GM23338 (cell line): ENCODE data around the gene IRF2BP1. TPM values are rescaled to one million over a fixed set of nuclear protein-coding genes. Genes with fewer than 3 reads are reported as not detected.

ENCODE experiments used
- ATAC-seq: fragments of 200-7000 bp; cut with Tn5 transposase; 3 replicates; pipeline ENCODE4 v1.9.1; 2020
- DNase-seq: peaks from one replicate; pipeline ENCODE4 v3.0.0-alpha.2; 2015; ENCODE audit warnings: low spot score
- H2AFZ ChIP-seq: fragments of 200-600 bp; sonication (generic); 2 replicates; pipeline ENCODE4 v1.8.0; 2016; ENCODE audit warnings: antibody characterized with exemption, mild to moderate bottlenecking, moderate library complexity
- H3F3A ChIP-seq: fragments of 200-600 bp; sonication (generic); replicated peaks from 2 replicates; pipeline ENCODE4 v1.8.0; 2017; ENCODE audit warnings: antibody characterized with exemption, mixed run types, low read depth
- H3K27ac ChIP-seq: fragments of 200-600 bp; sonication (generic); 2 replicates; pipeline ENCODE4 v1.6.1; 2016; ENCODE audit warnings: low read depth
- H3K27me3 ChIP-seq: fragments of 200-600 bp; sonication (generic); 2 replicates; pipeline ENCODE4 v1.8.0; 2016; ENCODE audit warnings: mild to moderate bottlenecking, mixed run types, moderate library complexity; ENCODE audit not compliant: insufficient read depth
- H3K36me3 ChIP-seq: fragments of 200-600 bp; sonication (generic); 2 replicates; pipeline ENCODE4 v1.8.0; 2016; ENCODE audit warnings: mild to moderate bottlenecking; ENCODE audit not compliant: insufficient read depth
- H3K4me1 ChIP-seq: fragments of 200-600 bp; sonication (generic); 2 replicates; pipeline ENCODE4 v1.8.0; 2016; ENCODE audit warnings: mild to moderate bottlenecking, moderate library complexity; ENCODE audit not compliant: insufficient read depth
- H3K4me2 ChIP-seq: fragments of 200-600 bp; sonication (generic); 2 replicates; pipeline ENCODE4 v1.7.1; 2017; ENCODE audit warnings: mixed run types
- H3K4me3 ChIP-seq: fragments of 200-600 bp; sonication (generic); 2 replicates; pipeline ENCODE4 v1.6.1; 2016; ENCODE audit warnings: mixed run types
- H3K79me2 ChIP-seq: fragments of 200-600 bp; sonication (generic); replicated peaks from 2 replicates; pipeline ENCODE4 v1.8.0; 2017; ENCODE audit warnings: mild to moderate bottlenecking; ENCODE audit not compliant: insufficient read depth
- H3K9me2 ChIP-seq: fragments of 200-600 bp; sonication (generic); 2 replicates; pipeline ENCODE4 v1.8.0; 2017; ENCODE audit not compliant: insufficient read depth
- H4K20me1 ChIP-seq: fragments of 200-600 bp; sonication (generic); replicated peaks from 2 replicates; pipeline ENCODE4 v1.8.0; 2017; ENCODE audit warnings: mild to moderate bottlenecking; ENCODE audit not compliant: insufficient read depth
- H3K27ac Mint-ChIP-seq: 2 replicates; pipeline ENCODE4 v1.8.0; 2020; ENCODE audit warnings: inconsistent platforms, mild to moderate bottlenecking, moderate library complexity, mixed read lengths
- H3K27me3 Mint-ChIP-seq: 3 replicates; pipeline ENCODE4 v1.8.0; 2022; ENCODE audit warnings: low read depth, mild to moderate bottlenecking, moderate library complexity, mixed read lengths, inconsistent platforms; ENCODE audit not compliant: insufficient read depth, poor library complexity
- H3K36me3 Mint-ChIP-seq: 3 replicates; pipeline ENCODE4 v1.8.0; 2021; ENCODE audit warnings: low read depth, mild to moderate bottlenecking, inconsistent platforms, moderate library complexity, mixed read lengths
- H3K4me1 Mint-ChIP-seq: 3 replicates; pipeline ENCODE4 v1.8.0; 2020; ENCODE audit warnings: mild to moderate bottlenecking, inconsistent platforms, mixed read lengths
- H3K4me3 Mint-ChIP-seq: 3 replicates; pipeline ENCODE4 v1.8.0; 2021; ENCODE audit warnings: moderate library complexity, mild to moderate bottlenecking, inconsistent platforms, mixed read lengths
- H3K9me3 Mint-ChIP-seq: 3 replicates; pipeline ENCODE4 v1.8.0; 2020; ENCODE audit warnings: moderate library complexity, mild to moderate bottlenecking, inconsistent platforms, mixed read lengths
- CREB1 ChIP-seq: fragments of 250-450 bp; sonication (Bioruptor Pico); IDR thresholded peaks from 2 replicates; pipeline ENCODE4 v1.5.0; 2020; ENCODE audit warnings: low read depth, mild to moderate bottlenecking, moderate library complexity
- EZH2 ChIP-seq: fragments of 200-600 bp; sonication (generic); IDR thresholded peaks from one replicate; pipeline ENCODE4 v1.8.0; 2017; ENCODE audit warnings: antibody characterized with exemption, mild to moderate bottlenecking, low read depth; ENCODE audit not compliant: unreplicated experiment
- EZH2phosphoT487 ChIP-seq: fragments of 200-600 bp; sonication (generic); IDR thresholded peaks from one replicate; pipeline ENCODE4 v1.8.1; 2018; ENCODE audit warnings: antibody characterized with exemption; ENCODE audit not compliant: unreplicated experiment
- JUNB ChIP-seq: IDR thresholded peaks from one replicate; pipeline ENCODE4 v1.6.1; 2016; ENCODE audit warnings: antibody characterized with exemption; ENCODE audit not compliant: unreplicated experiment
- NANOG ChIP-seq: IDR thresholded peaks from 2 replicates; pipeline ENCODE4 v1.6.1; 2016; ENCODE audit warnings: antibody characterized with exemption, borderline replicate concordance
- POLR2AphosphoS5 ChIP-seq: IDR thresholded peaks from 2 replicates; pipeline ENCODE4 v1.6.1; 2016; ENCODE audit warnings: antibody characterized with exemption, low read depth
- STAT1 ChIP-seq: IDR thresholded peaks from one replicate; pipeline ENCODE4 v1.6.1; 2016; ENCODE audit warnings: antibody characterized with exemption; ENCODE audit not compliant: unreplicated experiment
- ZNF114 ChIP-seq: fragments of 250-450 bp; sonication (Bioruptor Pico); IDR thresholded peaks from 2 replicates; pipeline ENCODE4 v1.5.0; 2020; ENCODE audit warnings: mild to moderate bottlenecking, moderate library complexity
- ZNF331 ChIP-seq: fragments of 250-450 bp; sonication (Bioruptor Pico); IDR thresholded peaks from 2 replicates; pipeline ENCODE4 v1.5.0; 2020; ENCODE audit warnings: low read depth, mild to moderate bottlenecking, moderate library complexity
- polyA plus RNA-seq: library from polyadenylated mRNA; unstranded; fragments of >200 nt; fragmentation: Nextera tagmentation; extraction: Ambion mirVana; gene quantifications from 2 replicates; pipeline ENCODE4 v1.2.1, GENCODE V29; 2016
- total RNA-seq: library from RNA; depleted of rRNA; stranded (reverse); fragments of >200 nt; shearing (Covaris generic); gene quantifications from 2 replicates; pipeline ENCODE4 v1.2.3, GENCODE V29; 2014
- TF ChIP-seq, protein P1 (sequence below): IDR thresholded peaks from 2 replicates; pipeline ENCODE4 v1.6.1; 2016; ENCODE audit warnings: antibody characterized with exemption
- TF ChIP-seq, protein P2 (sequence below): IDR thresholded peaks from one replicate; pipeline ENCODE4 v1.6.1; 2018; ENCODE audit warnings: antibody characterized with exemption; ENCODE audit not compliant: unreplicated experiment
- TF ChIP-seq, protein P3 (sequence below), 2 experiments: fragments of 200-600 bp in 1 of 2; sonication (generic) in 1 of 2; conservative IDR thresholded peaks; 2 replicates each; pipeline versions ENCODE4 v1.5.1 to v1.6.1; 2016 to 2017; ENCODE audit warnings: antibody characterized with exemption in 2 of 2, low read depth in 2 of 2, mild to moderate bottlenecking in 2 of 2, moderate library complexity in 1 of 2

IRF2BP1 gene
- total and polyA plus RNA-seq, 2 experiments from 2014 or later: 10.4 to 41.6 TPM

DNA sequence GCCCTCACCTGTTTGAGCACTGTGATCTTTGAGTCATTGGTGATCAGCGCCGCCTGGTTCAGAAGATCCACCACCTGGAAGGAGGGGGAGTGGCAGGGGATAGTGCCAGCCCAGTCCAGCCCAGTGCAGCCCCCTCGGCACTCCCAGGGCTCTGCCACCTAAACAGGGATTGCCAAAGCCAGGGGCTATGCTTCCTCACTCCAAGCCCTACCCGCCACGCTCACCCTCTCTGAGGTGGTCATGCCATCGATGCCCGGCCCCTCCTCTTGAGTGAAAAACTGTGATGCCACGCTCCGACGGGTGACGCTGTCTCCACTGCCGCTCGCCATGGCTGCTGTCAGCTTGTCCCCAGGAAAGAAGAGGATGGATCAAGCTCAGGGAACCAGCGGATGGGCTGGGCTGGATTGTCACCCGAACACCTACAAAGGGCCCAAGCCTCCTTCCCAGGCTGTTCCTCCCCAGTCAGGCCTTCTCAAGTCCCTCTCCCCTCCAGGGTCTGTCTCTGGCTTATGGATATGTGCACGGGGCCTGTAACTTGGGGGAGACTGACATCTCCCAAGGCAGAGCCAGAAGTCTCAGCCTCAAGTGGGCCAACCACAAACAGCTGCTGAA, 31.7 kb downstream of the IRF2BP1 start:
- peaks cover 64% of the 10 kb centered on the region for H3K36me3 Mint-ChIP-seq
- no peak overlapping the region for H3K4me3 Mint-ChIP-seq
- peaks cover 44% of the 10 kb centered on the region for H4K20me1 ChIP-seq

More for the DNA sequence above, 31.7 kb downstream of the IRF2BP1 start:
- ATAC-seq (no peak), DNase-seq (no peak)
- no peak for TF ChIP-seq ZNF331 (CRISPR knock-in tag)
- TF ChIP-seq, protein P1, sequence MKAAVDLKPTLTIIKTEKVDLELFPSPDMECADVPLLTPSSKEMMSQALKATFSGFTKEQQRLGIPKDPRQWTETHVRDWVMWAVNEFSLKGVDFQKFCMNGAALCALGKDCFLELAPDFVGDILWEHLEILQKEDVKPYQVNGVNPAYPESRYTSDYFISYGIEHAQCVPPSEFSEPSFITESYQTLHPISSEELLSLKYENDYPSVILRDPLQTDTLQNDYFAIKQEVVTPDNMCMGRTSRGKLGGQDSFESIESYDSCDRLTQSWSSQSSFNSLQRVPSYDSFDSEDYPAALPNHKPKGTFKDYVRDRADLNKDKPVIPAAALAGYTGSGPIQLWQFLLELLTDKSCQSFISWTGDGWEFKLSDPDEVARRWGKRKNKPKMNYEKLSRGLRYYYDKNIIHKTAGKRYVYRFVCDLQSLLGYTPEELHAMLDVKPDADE: no peak
- TF ChIP-seq, protein P2, sequence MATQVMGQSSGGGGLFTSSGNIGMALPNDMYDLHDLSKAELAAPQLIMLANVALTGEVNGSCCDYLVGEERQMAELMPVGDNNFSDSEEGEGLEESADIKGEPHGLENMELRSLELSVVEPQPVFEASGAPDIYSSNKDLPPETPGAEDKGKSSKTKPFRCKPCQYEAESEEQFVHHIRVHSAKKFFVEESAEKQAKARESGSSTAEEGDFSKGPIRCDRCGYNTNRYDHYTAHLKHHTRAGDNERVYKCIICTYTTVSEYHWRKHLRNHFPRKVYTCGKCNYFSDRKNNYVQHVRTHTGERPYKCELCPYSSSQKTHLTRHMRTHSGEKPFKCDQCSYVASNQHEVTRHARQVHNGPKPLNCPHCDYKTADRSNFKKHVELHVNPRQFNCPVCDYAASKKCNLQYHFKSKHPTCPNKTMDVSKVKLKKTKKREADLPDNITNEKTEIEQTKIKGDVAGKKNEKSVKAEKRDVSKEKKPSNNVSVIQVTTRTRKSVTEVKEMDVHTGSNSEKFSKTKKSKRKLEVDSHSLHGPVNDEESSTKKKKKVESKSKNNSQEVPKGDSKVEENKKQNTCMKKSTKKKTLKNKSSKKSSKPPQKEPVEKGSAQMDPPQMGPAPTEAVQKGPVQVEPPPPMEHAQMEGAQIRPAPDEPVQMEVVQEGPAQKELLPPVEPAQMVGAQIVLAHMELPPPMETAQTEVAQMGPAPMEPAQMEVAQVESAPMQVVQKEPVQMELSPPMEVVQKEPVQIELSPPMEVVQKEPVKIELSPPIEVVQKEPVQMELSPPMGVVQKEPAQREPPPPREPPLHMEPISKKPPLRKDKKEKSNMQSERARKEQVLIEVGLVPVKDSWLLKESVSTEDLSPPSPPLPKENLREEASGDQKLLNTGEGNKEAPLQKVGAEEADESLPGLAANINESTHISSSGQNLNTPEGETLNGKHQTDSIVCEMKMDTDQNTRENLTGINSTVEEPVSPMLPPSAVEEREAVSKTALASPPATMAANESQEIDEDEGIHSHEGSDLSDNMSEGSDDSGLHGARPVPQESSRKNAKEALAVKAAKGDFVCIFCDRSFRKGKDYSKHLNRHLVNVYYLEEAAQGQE: no peak
- TF ChIP-seq EZH2: no peak
- TF ChIP-seq NANOG: no peak
- no peak for TF ChIP-seq JUNB
- no peak for TF ChIP-seq ZNF114 (CRISPR knock-in tag)
- TF ChIP-seq, protein P3, sequence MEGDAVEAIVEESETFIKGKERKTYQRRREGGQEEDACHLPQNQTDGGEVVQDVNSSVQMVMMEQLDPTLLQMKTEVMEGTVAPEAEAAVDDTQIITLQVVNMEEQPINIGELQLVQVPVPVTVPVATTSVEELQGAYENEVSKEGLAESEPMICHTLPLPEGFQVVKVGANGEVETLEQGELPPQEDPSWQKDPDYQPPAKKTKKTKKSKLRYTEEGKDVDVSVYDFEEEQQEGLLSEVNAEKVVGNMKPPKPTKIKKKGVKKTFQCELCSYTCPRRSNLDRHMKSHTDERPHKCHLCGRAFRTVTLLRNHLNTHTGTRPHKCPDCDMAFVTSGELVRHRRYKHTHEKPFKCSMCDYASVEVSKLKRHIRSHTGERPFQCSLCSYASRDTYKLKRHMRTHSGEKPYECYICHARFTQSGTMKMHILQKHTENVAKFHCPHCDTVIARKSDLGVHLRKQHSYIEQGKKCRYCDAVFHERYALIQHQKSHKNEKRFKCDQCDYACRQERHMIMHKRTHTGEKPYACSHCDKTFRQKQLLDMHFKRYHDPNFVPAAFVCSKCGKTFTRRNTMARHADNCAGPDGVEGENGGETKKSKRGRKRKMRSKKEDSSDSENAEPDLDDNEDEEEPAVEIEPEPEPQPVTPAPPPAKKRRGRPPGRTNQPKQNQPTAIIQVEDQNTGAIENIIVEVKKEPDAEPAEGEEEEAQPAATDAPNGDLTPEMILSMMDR (conservative IDR thresholded peaks at IDR 0.05; ENCODE audit: low read depth in 2 of 2): no peak
- no peak for TF ChIP-seq POLR2AphosphoS5
- TF ChIP-seq STAT1: no peak
- TF ChIP-seq EZH2phosphoT487: no peak
- TF ChIP-seq CREB1 (CRISPR knock-in tag): no peak
- no peaks in the 10 kb centered on the region for H3K27me3 ChIP-seq
- H3K4me2 ChIP-seq: no peak overlapping the region
- H3K9me3 Mint-ChIP-seq: no peaks in the 10 kb centered on the region
- no peaks in the 10 kb centered on the region for H3K4me1 ChIP-seq
- no peak overlapping the region for H3K27ac ChIP-seq
- no peak overlapping the region for H2AFZ ChIP-seq
- no peaks in the 10 kb centered on the region for H3K4me1 Mint-ChIP-seq
- peaks cover 36% of the 10 kb centered on the region for H3K36me3 ChIP-seq
- no peak overlapping the region for H3K27ac Mint-ChIP-seq
- H3K9me2 ChIP-seq: no peaks in the 10 kb centered on the region
- no peak overlapping the region for H3K4me3 ChIP-seq
- peaks cover 44% of the 10 kb centered on the region for H3K79me2 ChIP-seq
- peaks cover 13% of the 10 kb centered on the region; the same call in 1 of the 2 replicates for H3F3A ChIP-seq
- peaks cover 14% of the 10 kb centered on the region for H3K27me3 Mint-ChIP-seq
